T-helper 2 cell treated with Interferon-gamma antibody and Interleukin-4, amounts not matched to agents 100 ng/mL and 5 ng/mL, for 36 hours (primary cell): ENCODE measurements around the gene LUC7L. TPM values are rescaled to one million over a fixed set of nuclear protein-coding genes. Genes with fewer than 3 reads are reported as not detected.
"Not testable (repeated sequence)": the region's sequence is repeated elsewhere in the genome, so short reads cannot be mapped to it uniquely, and the experiment has no call there.

Experiments used
- intact Hi-C: fragments of 100-400 bp; cut with micrococcal nuclease; formaldehyde crosslinking; loops from one replicate; pipeline ENCODE4 v1.15.1; 2023
- total RNA-seq: library from RNA; stranded (reverse); gene quantifications from 2 replicates; pipeline ENCODE4 v1.2.3, GENCODE V29; 2022

Gene LUC7L
- total RNA-seq, 1 donor from 2014 or later: 80.8 TPM

DNA sequence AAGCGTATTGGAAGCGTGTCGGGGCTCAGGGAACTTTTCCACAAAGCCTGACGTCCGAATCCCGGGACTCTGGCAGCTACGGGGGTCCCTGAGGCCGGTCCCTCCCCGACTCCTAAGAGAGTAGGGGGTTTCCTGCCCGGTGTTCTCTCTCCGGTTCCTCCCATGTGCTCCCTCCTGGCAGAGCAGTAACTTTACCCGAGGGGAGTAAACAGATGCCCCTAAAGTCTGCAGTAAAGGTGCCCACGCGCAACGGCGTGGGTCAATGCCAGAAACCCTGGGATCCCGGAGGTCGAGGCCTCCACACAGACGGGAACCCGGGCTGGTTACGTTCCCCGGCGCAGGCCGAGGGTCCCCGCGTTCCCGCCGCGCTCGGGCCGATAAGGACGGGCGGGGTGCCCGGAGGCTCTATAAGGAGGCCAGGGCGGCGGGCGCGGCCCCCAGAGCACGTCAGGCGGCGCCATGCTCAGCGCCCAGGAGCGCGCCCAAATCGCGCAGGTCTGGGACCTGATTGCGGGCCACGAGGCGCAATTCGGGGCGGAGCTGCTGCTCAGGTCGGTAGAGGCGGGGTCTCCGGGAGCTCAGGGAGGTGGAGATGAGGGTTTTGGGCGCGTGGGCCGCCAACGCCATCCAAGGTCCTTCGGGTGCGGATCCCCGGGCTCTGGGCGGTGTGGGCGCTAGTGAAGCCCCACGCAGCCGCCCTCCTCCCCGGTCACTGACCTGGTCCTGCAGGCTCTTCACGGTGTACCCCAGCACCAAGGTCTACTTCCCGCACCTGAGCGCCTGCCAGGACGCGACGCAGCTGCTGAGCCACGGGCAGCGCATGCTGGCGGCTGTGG lies 63.5 kb downstream of the LUC7L start, which contains the start of gene HBM:
HBM (plus strand) TSS at position 440 of the 836 bp plus-strand sequence; CDS start at position 460, 20 bp downstream.
- intact Hi-C loops: no loop called here

DNA sequence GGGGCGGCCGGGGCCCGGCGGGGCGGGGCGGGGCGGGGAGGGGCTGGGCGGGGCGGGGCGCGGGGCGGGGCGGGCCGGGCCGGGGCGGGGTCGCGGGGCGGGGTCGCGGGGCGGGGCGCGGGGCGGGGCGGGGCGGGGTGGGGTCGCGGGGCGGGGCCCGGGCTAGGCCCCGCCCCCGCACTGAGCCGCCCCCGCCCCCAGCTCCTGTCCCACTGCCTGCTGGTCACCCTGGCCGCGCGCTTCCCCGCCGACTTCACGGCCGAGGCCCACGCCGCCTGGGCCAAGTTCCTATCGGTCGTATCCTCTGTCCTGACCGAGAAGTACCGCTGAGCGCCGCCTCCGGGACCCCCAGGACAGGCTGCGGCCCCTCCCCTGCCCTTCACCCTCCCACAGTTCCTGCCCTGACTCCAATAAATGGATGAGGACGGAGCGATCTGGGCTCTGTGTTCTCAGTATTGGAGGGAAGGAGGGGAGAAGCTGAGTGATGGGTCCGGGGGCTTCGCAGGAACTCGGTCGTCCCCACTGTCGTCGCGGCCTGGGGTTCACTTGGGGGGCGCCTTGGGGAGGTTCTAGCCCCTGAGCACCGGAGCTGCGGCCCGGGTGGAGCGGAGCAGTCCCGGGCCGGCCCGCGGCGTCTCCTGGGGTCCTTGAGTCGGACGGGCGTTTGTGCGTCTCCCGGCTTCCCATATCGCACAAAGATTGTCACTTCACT lies 64.3 kb downstream of the LUC7L start:
- intact Hi-C loops: no loop called here

DNA sequence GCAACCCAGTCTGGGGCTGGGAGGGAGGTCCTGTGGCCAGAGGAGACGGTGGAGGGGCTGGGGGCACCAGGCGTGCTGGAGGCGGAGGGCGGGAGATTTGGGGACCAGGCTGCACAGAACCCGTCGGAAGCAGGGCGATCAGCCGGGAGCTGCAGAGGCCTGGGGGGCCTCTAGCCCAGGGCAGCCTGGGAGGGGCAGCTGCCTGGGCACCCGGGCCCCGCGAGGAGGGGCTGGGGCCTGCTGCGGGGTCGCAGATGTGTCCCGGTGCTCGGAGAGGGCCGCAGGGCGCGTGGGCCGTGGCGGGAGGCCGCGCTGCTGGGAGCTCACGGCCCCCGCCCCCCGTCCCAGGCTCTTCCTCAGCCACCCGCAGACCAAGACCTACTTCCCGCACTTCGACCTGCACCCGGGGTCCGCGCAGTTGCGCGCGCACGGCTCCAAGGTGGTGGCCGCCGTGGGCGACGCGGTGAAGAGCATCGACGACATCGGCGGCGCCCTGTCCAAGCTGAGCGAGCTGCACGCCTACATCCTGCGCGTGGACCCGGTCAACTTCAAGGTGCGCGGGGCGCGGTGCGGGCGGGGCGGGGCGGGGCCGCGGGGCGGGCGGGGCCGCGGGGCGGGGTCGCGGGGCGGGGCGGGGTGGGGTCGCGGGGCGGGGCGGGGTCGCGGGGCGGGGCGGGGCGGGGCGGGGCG lies 65.0 kb downstream of the LUC7L start:
- intact Hi-C loops: not testable (repeated sequence)

DNA sequence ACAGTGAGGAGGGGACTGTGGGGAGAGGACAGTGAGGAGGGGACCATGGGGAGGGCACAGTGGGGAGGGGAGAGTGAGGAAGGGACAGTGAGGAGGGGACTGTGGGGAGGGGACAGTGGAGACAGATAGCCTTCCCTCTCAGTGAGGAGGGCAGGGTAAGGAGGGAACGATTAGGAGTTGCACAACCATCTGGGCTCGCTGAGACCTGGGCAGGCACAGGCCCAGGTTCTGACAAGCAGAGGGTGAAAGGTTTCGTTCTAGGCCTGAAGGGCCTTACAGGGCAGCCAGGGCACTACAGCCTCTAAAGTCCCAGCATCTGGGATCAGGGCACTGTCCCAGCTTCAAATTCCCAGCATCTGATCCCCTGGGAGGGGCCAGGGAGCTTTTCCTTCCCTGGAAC lies 65.6 kb downstream of the LUC7L start:
- intact Hi-C loops: not testable (repeated sequence)

DNA sequence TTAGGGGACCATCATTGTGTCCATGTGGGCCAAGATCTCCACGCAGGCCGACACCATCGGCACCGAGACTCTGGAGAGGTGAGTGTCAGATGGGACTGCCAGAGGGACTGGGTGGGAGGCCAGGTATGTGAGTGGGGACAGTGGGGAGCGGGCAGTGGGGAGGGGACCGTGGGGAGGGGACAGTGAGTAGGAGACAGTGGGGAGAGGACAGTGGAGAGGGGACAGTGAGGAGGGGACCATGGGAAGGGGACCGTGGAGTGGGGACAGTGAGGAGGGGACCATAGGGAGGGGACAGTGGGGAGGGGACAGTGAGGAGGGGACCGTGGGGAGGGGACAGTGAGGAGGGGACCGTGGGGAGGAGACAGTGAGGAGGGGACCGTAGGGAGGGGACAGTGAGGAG lies 66.1 kb downstream of the LUC7L start:
- intact Hi-C loops: not testable (repeated sequence)

DNA sequence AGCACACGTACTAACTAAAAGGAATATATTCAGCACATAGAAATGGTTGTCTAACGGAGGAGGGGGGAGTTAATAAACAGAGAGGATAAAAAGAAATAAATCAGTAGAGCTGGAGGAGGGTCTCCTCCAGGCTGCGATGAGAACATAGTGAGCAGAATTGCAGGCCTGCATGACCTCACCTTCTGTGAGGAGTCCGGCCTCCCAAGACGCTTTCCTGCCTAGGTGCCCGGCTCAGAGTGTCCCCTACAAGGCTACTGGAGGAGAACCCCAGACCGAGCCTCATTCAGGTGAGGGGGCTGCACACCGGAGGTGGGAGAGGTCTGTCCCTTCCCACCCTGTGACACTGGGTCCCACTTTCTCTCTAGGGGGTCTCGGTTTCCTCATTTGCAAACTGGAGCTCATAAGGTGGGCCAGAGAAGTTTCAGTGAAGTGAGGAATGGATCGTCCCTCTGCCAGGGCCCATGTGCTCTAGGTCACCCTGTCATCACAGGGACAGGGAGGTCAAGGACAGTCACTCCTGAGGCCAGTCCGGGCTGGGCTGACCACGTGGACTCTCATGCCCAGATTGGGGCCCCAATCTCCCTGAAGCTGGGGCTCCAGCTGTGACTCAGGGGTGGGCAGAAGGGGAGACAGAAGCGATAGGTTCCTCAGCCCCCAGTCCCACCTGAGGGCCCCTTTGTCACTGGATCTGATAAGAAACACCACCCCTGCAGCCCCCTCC lies 66.8 kb downstream of the LUC7L start:
- intact Hi-C loops: no loop called here

DNA sequence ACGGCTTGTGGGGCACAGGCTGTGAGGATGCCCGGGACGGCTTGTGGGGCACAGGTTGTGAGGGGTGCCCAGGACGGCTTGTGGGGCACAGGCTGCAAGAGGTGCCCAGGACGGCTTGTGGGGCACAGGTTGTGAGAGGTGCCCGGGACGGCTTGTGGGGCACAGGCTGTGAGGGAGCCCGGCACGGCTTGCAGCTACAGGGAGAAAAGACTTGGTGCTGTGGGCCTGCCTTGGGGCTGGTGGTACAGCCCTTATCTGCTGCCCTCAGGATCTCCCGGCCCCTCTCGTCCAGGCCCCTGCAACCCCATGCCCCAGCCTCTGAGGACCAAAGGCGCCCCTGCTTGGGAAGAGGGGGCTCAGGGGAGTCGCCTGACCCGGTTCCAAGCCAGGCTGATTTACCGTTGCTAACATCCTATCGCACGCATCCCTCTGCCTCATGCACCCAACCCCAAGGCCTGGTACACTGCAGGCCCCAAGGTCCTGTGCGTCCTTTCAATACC lies 68.5 kb downstream of the LUC7L start:
- intact Hi-C loops: no loop called here

DNA sequence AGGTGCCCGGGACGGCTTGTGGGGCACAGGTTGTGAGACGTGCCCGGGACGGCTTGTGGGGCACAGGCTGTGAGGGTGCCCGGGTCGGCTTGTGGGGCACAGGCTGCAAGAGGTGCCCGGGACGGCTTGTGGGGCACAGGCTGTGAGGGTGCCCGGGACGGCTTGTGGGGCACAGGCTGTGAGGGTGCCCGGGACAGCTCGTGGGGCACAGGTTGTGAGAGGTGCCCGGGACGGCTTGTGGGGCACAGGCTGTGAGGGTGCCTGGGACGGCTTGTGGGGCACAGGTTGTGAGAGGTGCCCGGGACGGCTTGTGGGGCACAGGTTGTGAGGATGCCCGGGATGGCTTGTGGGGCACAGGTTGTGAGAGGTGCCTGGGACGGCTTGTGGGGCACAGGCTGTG lies 69.0 kb downstream of the LUC7L start:
- intact Hi-C loops: not testable (repeated sequence)

DNA sequence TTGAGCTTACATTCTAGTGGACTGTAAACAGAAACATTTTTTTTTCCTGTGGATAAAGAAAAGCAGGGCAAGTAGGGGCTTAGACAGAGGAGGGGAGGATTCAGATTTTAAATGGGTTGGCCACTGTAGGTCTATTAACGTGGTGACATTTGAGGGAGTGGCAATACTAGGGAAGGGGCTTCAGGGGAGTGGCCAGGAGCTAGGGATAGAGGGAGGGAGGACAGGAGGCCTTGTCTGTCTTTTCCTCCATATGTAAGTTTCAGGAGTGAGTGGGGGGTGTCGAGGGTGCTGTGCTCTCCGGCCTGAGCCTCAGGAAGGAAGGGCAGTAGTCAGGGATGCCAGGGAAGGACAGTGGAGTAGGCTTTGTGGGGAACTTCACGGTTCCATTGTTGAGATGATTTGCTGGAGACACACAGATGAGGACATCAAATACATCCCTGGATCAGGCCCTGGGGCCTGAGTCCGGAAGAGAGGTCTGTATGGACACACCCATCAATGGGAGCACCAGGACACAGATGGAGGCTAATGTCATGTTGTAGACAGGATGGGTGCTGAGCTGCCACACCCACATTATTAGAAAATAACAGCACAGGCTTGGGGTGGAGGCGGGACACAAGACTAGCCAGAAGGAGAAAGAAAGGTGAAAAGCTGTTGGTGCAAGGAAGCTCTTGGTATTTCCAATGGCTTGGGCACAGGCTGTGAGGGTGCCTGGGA lies 70.0 kb downstream of the LUC7L start:
- intact Hi-C loops: no loop called here

DNA sequence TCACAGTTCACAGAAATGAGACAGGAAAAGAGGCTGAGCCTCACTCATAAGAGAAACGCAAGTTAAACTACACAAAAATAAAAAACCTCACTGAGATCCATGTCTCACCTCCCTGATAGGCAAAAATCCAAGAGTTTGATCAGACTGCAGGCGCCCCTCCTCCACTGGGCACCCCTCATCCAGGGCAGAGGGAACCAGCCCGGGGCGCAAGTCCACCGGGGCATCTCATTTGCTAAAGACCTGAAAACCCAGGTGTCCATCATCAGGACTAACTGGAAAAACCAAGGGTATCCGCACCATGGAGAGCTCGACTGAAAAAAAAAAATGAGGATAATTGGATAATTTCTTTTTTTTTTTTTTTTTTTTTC lies 74.2 kb downstream of the LUC7L start:
- intact Hi-C loops: no loop called here

DNA sequence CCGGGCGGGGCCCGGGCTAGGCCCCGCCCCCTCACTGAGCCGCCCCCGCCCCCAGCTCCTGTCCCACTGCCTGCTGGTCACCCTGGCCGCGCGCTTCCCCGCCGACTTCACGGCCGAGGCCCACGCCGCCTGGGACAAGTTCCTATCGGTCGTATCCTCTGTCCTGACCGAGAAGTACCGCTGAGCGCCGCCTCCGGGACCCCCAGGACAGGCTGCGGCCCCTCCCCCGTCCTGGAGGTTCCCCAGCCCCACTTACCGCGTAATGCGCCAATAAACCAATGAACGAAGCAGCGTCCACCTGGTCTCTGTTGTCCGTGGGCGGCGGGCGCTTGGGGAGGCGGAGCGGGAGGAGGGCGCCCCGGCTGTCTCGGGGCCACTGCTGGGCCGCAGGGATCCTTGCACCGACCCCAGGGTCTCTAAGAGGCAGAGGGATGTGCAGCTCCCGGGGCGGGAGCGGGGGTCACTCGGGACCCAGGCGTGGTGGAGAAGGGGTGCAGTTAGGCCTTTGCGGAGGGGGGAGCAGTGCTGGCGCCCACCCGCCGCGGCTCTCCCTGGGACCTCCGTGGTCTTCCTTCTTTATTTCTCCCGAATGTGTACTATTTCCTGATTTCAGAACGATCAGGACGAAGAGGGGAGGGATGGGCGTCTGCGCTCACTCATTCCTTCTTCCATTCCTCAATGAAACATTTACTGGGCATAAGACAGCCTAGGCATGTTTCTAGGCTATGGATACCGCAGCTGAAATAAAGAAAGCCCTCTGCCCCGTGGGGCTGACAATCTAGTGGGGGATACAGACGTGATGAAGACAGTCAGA lies 74.8 kb downstream of the LUC7L start:
- intact Hi-C loops: no loop called here

DNA sequence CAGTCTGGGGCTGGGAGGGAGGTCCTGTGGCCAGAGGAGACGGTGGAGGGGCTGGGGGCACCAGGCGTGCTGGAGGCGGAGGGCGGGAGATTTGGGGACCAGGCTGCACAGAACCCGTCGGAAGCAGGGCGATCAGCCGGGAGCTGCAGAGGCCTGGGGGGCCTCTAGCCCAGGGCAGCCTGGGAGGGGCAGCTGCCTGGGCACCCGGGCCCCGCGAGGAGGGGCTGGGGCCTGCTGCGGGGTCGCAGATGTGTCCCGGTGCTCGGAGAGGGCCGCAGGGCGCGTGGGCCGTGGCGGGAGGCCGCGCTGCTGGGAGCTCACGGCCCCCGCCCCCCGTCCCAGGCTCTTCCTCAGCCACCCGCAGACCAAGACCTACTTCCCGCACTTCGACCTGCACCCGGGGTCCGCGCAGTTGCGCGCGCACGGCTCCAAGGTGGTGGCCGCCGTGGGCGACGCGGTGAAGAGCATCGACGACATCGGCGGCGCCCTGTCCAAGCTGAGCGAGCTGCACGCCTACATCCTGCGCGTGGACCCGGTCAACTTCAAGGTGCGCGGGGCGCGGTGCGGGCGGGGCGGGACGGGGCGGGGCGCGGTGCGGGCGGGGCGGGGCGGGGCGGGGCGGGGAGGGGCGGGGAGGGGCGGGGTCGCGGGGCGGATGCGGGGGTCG lies 75.6 kb downstream of the LUC7L start:
- intact Hi-C loops: not testable (repeated sequence)

DNA sequence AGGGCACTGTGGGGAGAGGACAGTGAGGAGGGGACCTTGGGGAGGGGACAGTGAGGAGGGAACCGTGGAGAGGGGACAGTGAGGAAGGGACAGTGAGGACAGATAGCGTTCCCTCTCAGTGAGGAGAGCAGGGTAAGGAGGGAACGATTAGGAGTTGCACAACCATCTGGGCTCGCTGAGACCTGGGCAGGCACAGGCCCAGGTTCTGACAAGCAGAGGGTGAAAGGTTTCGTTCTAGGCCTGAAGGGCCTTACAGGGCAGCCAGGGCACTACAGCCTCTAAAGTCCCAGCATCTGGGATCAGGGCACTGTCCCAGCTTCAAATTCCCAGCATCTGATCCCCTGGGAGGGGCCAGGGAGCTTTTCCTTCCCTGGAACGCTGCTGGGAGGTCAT lies 76.1 kb downstream of the LUC7L start:
- intact Hi-C loops: not testable (repeated sequence)

DNA sequence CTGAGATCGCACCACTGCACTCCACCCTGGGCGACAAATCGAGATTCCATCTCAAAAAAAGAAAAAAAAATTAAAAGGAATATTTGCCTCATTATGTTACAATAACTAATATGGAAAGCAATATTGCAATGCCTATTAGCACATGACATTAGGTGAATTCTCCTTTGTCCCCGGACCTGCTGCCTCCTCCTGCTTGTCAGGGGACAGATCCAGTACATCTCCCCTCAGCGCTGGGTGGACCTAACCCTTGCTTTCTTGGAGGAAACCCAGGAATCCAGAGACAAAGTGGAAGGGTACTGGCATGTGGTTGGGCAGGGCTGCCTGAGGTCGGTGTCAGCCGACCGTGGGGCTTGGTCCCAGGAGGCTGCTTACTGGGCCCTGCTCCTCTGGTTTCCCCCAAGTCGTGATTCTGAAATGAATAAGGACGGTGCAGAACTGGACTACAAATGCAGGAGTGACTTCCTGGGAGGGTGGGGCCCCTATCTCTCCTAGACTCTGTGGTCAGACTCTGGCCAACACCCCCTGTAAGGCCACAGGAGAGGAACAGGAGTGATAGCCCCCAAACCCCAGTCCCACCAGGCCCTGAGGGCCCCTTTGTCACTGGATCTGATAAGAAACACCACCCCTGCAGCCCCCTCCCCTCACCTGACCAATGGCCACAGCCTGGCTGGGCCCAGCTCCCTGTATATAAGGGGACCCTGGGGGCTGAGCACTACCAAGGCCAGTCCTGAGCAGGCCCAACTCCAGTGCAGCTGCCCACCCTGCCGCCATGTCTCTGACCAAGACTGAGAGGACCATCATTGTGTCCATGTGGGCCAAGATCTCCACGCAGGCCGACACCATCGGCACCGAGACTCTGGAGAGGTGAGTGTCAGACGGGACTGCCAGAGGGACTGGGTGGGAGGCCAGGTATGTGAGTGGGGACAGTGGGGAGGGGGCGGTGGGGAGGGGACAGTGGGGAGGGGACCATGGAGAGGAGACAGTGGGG lies 76.8 kb downstream of the LUC7L start, which contains the start of gene HBZ:
HBZ (plus strand) TSS at position 504 of the 988 bp plus-strand sequence; CDS start at position 770, 266 bp downstream.
- intact Hi-C loops: no loop called here

DNA sequence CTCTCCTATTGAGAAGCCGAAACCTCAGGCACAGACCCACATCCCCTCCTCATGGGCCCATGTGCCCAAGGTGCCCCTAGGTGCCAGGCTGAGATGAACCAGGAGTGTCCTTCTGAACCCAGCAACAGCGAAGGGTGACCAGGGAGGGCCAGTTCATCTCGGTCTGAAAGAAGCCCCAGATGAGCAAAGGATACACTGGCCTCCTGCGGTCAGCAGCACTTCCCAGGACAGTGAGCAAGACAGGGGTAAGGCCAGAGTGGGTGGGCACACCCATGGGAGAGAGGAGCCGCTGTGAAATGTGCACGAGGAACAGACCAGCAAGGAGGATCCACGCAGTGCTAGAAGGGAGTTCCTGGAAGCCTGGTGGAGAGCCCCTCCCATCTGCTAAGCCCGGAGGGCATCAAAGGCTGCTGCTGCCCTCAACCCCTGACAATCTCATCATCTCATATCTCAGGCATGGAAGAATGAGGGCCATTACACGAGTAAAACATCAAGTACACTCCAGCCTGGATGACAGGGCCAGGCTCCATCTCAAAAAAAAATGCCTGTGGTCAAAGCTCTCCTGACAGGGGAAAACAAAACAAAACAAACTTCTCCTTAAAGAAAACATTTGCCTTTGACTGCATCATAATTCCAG lies 80.1 kb downstream of the LUC7L start:
- intact Hi-C loops: no loop called here

DNA sequence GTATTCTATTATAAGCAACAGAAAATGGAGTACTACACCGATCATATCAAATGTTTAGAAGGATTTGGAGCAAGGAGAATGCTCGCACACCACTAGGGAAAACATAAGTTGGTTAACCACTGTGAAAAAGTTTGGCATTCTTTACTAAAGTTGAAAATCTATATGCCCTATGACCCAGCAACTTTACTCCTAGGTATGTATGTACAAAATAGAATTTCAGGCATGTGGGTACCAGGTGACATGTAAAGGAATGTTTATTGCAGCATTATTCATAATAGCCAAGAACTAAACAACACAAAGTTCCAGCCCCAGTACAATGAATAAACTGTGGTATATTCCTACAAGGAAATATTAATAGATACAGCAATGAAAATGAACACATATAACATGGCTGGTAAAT lies 82.6 kb downstream of the LUC7L start:
- intact Hi-C loops: no loop called here

DNA sequence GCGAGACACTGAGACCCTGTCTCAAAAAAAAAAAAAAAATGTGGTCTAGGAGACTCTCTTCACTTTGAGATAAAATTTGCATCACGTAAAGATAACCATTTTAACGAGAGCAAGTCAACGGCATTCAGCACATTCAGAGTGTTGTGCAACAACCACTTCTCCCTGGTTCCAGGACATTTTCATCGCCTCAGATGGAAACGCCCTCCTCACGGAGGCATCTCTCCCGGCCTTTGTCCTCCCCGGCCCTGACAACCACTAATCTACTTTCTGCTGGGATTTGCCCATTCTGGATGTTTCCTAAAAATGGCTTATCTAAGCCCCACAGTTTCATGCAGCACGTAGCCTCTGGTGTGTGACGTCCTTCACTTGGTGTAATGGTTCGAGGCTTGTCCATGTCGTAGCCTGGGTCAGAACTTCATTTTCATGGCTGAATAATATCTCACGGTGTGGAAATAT lies 84.4 kb downstream of the LUC7L start:
- intact Hi-C loops: no loop called here
